Body of pancreas (tissue), 4 donors: ENCODE measurements around the gene NEUROD4.

Source experiments
- POLR2A ChIP-seq, 3 donors: fragments of 450-650 bp; IDR thresholded peaks; one replicate each; pipeline ENCODE4 v1.6.1; 2016; ENCODE audit warnings: antibody characterized with exemption in 3 of 3, mild to moderate bottlenecking in 2 of 3
- TF ChIP-seq, protein P1 (sequence below), 7 experiments: fragments of 450-650 bp in 4 of 7; fragments of 200-600 bp in 3 of 7; sonication (generic) in 3 of 7; IDR thresholded peaks; one replicate each; pipeline ENCODE4 v1.5.1; 2016 to 2019; ENCODE audit warnings: antibody characterized with exemption in 7 of 7

DNA sequence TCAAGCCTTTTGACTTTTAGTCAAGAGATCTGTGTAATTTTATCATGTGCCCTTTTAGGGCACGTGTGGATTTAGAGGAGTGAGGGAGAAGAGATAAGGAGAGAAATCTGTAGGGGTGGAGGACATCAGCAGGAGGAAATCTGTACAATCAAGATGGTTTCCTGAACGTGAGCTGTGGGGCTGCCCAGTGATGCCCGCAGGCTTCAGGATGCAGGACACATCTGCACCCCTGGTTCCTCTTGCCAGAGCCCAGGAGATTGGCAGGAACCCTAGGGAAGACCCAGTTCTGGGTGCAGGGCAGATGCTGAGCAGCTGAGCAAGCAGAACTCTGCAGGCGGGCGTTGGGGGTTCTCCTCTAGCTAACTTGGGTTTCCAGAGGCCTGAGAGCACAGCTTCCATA is 23.6 kb upstream of the NEUROD4 start:
- TF ChIP-seq, protein P1, sequence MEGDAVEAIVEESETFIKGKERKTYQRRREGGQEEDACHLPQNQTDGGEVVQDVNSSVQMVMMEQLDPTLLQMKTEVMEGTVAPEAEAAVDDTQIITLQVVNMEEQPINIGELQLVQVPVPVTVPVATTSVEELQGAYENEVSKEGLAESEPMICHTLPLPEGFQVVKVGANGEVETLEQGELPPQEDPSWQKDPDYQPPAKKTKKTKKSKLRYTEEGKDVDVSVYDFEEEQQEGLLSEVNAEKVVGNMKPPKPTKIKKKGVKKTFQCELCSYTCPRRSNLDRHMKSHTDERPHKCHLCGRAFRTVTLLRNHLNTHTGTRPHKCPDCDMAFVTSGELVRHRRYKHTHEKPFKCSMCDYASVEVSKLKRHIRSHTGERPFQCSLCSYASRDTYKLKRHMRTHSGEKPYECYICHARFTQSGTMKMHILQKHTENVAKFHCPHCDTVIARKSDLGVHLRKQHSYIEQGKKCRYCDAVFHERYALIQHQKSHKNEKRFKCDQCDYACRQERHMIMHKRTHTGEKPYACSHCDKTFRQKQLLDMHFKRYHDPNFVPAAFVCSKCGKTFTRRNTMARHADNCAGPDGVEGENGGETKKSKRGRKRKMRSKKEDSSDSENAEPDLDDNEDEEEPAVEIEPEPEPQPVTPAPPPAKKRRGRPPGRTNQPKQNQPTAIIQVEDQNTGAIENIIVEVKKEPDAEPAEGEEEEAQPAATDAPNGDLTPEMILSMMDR (IDR thresholded peaks at IDR 0.05), result no peak
- TF ChIP-seq POLR2A (IDR thresholded peaks at IDR 0.05), result no peak
